GF-D8 (cell line): ENCODE results near the gene DGKG.
A peak's percentile ranks its signal among the peaks of the same experiment; 100 is the strongest.

ENCODE experiments used
- DNase-seq: peaks from one replicate; lab custom pipeline; 2025; lab: John Stamatoyannopoulos, UW

The DGKG gene

DNA sequence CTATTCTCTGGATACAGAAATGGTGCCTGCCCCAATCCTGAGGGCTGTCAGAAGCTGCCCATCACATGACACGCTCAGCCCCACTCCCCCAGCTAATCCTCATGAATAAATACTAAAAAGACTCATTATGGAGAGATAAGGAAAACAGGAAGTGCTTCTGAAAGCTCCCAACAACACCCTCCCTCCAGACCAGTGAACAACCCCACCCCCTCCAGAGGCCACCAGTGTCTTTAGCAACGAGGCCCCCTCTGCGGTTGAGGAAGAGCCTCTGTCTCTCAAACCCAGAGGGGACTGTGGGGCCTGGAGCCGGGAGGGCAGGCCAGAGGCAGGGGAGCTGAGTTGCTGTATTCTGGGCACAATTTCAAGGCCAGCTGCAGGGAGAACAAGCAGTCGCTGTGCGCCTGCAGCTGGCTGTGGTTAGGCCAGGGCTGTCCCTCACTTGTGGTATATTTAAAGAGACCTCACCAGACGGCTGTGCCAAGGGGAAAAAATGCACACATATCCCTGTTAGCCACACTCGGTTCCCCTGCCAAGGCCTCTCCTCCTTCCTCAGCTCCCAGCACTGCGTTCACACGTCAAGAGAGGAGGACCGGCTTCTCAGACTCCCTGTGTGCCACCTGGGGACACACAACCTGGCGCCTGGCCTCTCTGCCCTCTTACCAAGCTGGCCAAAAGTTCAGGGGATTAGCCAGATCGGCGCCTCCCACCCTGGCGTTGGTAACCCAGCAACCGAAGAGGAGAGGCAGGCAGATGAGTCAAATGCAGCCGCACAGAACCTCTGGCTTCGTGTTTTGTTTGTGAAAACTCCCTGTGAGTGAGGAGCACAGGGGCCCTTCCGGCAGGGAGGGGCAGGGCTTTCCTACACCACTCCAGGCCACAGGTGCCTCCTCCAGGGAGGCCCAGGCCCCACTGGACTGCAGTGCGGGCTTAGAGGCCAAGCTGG lies 152.0 kb downstream of the DGKG start:
- peak; percentile 80 for DNase-seq

- DNase-seq = no peak
These were observed 153.6 kb downstream of the DGKG start for GRCh38 chr3:186208296-186208989.

GRCh38 chr3:186207515-186207914 lies 154.5 kb downstream of the DGKG start:
- no peak for DNase-seq

DNA sequence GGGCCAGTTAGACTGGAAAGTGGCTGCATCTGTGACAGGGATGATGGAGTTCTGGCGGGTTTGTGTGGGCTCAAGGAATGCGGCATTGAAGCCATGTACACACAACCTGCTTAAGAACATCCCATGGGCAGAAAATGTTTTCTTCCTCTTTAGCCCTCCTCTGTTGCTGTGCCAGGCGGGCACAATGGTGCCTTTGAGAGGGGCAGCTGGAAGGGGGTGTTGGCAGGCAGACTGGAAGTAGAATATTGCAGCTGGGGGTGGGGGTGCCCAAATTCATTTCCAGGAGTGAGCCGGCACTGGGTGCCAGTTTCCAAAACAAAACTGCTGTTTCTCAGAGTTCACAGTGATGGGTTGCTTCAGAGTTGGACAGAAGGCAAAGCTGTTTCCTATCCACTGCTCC lies 161.3 kb downstream of the DGKG start:
- no peak for DNase-seq

DNA sequence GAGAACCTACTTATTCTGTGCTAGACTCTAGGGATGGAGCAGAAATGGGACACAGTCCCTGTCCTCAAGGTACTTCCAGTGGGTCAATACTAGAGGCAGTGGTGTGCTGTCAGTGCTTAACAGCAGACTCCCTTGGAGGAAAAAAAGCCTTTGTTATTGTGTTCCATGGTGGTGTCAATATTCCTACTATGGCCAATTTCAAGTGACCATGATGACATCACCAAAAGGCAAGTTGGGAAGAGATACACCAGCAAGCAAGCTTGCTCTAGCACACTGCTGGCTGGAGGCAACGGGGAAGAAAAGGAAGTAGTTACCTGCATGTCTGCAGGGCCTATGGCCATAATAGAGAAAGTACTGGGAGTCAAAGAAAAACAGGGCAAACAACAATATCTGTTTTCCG lies 163.6 kb downstream of the DGKG start:
- no peak for DNase-seq

- no peak for DNase-seq
These were observed 167.6 kb downstream of the DGKG start for GRCh38 chr3:186194451-186194811.

DNA sequence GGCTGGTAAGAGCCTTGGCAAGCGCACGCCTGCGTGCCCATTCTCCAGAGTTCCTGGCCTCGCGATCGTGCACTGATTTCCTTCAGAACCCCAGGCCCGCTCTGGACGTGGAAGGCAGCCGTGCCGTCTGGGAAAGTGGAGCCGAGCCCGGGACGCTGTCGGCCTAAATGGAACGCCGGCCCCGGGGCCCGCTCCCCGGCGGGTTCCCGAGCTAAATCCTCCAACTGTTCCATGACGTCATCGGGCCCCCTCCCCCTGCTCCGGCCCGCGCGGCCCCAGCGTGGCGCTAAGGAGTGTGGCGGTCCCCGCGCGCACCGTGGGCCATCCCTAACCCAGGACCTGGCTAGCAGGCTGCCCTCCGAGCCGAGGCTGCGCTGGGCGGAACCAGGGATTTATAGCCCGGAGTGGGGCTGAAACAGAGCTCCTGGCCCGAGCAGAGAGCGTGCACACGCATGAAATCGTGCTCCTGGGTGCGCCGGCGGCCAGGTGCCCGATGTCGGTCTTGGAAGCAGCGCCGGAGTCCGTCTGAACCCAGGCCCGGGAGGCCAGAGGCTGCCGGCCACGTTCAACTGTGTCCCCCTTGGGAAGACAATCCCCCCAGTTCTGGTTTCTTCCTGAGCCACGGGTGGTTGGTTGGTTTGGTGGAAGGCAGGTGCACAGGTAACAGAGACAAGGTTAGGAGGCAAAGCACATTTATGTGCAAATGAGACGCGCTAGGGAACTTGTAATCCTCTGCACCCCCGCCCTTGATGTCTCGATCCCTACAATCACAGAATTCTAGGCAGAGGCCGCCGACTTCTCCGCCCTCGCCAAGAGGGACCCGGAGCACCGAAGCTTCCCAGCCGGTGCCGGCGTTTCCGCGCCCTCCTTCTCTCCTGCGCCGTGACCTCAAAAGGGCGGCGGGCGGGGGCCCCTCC lies 168.2 kb downstream of the DGKG start:
- no peak for DNase-seq

- DNase-seq = no peak
These were observed 169.2 kb downstream of the DGKG start for GRCh38 chr3:186192823-186193222.

DNA sequence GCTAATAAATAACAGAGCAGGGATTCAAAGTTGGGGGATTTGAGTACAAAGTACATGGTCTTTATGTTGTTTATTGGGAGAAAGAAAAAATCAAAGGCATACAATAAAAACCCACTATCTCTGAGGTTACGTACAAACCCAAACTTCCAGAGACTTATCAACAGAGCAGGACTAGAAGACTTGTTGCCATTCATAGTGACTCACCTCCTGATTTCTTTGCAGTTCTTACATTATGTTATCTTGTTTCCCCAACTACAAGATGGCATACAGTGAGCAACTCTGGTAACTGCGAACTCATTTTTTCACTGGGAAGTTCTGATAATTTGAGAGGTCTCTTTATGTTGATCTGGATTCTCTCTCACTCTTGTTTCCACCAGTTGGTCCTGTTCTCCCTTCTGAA lies 172.5 kb downstream of the DGKG start:
- DNase-seq = no peak

GRCh38 chr3:186187401-186188275 lies 174.4 kb downstream of the DGKG start:
- no peak for DNase-seq

- peak; percentile 74 for DNase-seq
These were observed 176.7 kb downstream of the DGKG start for GRCh38 chr3:186185194-186185787.

DNA sequence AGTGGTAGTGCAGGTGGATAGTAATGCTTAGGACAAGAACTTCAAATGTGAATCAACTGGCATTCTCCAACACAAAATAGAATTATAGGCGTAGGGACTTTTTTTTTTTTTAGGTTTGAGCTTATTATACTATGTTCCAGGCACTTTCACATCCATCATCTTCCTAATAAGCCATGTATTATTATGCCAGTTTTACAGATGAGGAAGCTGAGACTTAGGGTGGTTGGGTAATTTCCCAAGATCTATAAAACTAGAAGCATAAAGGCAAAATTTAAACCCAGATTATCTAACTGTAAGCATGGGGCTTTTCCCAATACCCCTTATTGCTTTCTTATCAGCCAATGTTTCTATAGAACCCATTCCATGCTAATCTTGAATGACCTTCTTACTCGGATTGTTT lies 178.0 kb downstream of the DGKG start:
- no peak for DNase-seq

DNA sequence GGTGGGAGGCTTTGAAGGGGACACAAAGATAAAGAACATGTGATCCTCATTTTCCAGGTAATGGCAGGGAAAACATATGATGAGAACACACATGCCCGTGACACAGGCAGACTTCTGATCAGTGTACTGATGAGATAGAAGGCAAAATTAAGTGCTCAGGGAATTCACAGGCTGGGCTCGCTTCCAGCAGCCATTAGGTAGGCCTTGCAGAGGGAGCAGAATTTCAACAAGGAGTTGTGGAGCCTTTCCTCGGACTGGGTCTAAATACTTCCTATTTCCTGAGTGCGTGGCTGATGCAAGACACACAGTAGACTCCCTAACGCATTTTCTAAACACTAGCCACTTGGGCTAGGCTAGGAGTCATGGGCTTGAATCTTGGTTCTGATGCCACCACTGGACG lies 179.2 kb downstream of the DGKG start:
- peak; percentile 32 for DNase-seq

GRCh38 chr3:186181901-186182300 lies 180.1 kb downstream of the DGKG start:
- DNase-seq = no peak

GRCh38 chr3:186180891-186181481 lies 181.0 kb downstream of the DGKG start:
- no peak for DNase-seq

DNA sequence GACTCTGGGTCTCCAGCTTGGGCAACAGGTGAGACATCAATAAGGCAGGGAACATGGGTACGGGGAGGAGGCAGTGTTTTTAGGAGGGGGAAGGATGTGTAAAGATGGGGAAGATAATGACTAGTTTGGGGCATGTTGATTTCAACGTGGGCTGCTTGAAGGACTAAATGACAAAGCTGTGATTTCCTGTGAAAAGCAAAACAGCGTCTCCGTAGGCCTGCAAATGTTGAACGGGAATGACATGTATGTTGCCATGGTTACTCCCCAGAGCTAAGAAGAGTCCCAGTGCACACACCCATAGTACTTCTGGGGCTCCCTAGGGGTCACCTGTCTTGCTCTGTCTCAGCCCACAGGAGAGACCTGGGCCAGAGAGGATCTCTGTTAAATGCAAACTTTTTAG lies 181.9 kb downstream of the DGKG start:
- DNase-seq = no peak

DNA sequence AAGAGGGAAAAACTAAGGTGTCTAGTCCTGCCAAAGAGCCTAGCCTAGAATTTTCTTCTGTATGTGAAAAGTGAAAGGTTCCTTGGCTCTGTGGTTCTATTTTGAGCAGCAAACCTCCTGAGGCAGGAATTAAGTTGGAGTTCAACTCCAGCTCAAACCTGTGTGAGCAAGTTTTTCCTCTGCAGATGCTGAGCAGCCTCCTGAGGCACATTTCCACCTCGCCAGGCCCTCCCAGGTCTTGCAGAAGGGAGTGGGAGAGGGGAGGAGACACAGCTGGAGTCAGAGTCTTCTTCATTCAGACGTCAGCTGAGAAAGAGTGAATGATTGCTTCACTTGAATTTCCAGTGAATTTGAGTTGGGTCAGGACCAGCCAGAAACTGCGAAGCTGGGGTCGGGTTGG lies 183.6 kb downstream of the DGKG start:
- DNase-seq = no peak

GRCh38 chr3:186176373-186176990 lies 185.6 kb downstream of the DGKG start:
- no peak for DNase-seq

- DNase-seq = no peak
These were observed 188.7 kb downstream of the DGKG start for GRCh38 chr3:186173224-186173815.

- no peak for DNase-seq
These were observed 189.7 kb downstream of the DGKG start for GRCh38 chr3:186172353-186172752.
